Measurements from ENCODE around the gene PDE6B. TPM values are rescaled to one million over a fixed set of nuclear protein-coding genes. Genes with fewer than 3 reads are reported as not detected.
"Not testable (repeated sequence)": the region's sequence is repeated elsewhere in the genome, so short reads cannot be mapped to it uniquely, and the experiment has no call there.

Gene PDE6B
- total RNA-seq, 1 experiment from 2014 or later: 4.2 TPM

GRCh38 chr4:704198-704891 is 79.0 kb downstream of the PDE6B start:
- DNase-seq (ENCODE audit: low read depth): no peak

GRCh38 chr4:704971-705277 is 79.6 kb downstream of the PDE6B start:
- no peak for DNase-seq (ENCODE audit: low read depth)

GRCh38 chr4:705278-706082 is 80.1 kb downstream of the PDE6B start, which contains the start of gene PCGF3:
Gene PCGF3, plus strand, starts transcription at chr4:705832. Its CDS starts 27,849 bp downstream, at chr4:733681.
- peak; percentile 97 for DNase-seq (ENCODE audit: low read depth)

- not testable (repeated sequence) for DNase-seq (ENCODE audit: low read depth)
Measured at GRCh38 chr4:706083-706633, 80.8 kb downstream of the PDE6B start.

- no peak for DNase-seq (ENCODE audit: low read depth)
Measured at GRCh38 chr4:706834-707598, 81.6 kb downstream of the PDE6B start.

GRCh38 chr4:707929-708630 is 82.7 kb downstream of the PDE6B start:
- DNase-seq (ENCODE audit: low read depth): no peak

GRCh38 chr4:708631-708933 is 83.2 kb downstream of the PDE6B start:
- DNase-seq (ENCODE audit: low read depth): no peak

GRCh38 chr4:709348-709747 is 84.0 kb downstream of the PDE6B start:
- DNase-seq (ENCODE audit: low read depth): no peak

- DNase-seq (ENCODE audit: low read depth): no peak
Measured at GRCh38 chr4:710116-710515, 84.7 kb downstream of the PDE6B start.

GRCh38 chr4:710916-711315 is 85.5 kb downstream of the PDE6B start:
- DNase-seq (ENCODE audit: low read depth): no peak

- no peak for DNase-seq (ENCODE audit: low read depth)
Measured at GRCh38 chr4:712093-712492, 86.7 kb downstream of the PDE6B start.

GRCh38 chr4:712916-713632 is 87.7 kb downstream of the PDE6B start:
- DNase-seq (ENCODE audit: low read depth): no peak

GRCh38 chr4:714087-714486 is 88.7 kb downstream of the PDE6B start:
- DNase-seq (ENCODE audit: low read depth): no peak

GRCh38 chr4:717601-718320 is 92.4 kb downstream of the PDE6B start:
- DNase-seq (ENCODE audit: low read depth): no peak

GRCh38 chr4:718460-718859 is 93.1 kb downstream of the PDE6B start:
- no peak for DNase-seq (ENCODE audit: low read depth)

Other genes with a start within 250 kb of the PDE6B start
- 9.7 and 19.3 TPM in 2 replicates for gene ZNF721, start 126.4 kb upstream of the PDE6B start, total RNA-seq (2014; rRNA removed; shearing (Covaris generic))
- gene PIGG, start 126.4 kb upstream of the PDE6B start, total RNA-seq (2014; rRNA removed; shearing (Covaris generic)): 14.3 and 15.9 TPM in 2 replicates
- not detected in 2 replicates for gene TMEM271, start 49.3 kb upstream of the PDE6B start, total RNA-seq (2014; rRNA removed; shearing (Covaris generic))
- 101 and 109 TPM in 2 replicates for gene ATP5ME, start 48.7 kb downstream of the PDE6B start, total RNA-seq (2014; rRNA removed; shearing (Covaris generic))
- 2.2 and 6.1 TPM in 2 replicates for gene MYL5, start 49.0 kb downstream of the PDE6B start, total RNA-seq (2014; rRNA removed; shearing (Covaris generic))
- gene SLC49A3, start 63.6 kb downstream of the PDE6B start, total RNA-seq (2014; rRNA removed; shearing (Covaris generic)): not detected in 2 replicates
- 26.5 TPM in 2 replicates for gene PCGF3, start 80.3 kb downstream of the PDE6B start, total RNA-seq (2014; rRNA removed; shearing (Covaris generic))
- not detected in 2 replicates for gene CPLX1, start 200.6 kb downstream of the PDE6B start, total RNA-seq (2014; rRNA removed; shearing (Covaris generic))